ENCODE data around the gene SMURF2. TPM values are rescaled to one million over a fixed set of nuclear protein-coding genes. Genes with fewer than 3 reads are reported as not detected.

SMURF2 gene
- total and polyA plus RNA-seq, 10 of the 15 experiments (the other 5 are each of a cell fraction or from before 2014, with no cell fraction given), result 2.8 to 13.4 (median 7.5) TPM

DNA sequence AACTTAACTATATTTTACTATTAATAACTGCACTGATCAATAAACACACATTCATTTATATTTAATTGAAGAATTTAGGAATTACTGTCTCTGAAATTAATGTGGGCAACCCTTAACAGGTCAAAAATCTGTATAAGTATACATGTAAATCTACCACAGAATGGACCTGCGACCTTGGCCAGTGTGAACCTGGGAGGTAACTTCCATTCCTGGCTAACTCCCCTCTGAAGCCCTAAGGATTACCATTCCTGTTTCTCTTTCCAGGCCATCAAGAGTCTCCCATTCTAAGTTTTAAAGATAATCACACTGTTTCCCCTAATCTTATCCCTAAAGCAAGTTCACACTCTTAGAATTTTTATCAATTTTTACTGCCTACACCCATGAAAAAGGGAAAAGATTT, 58.1 kb downstream of the SMURF2 start (continued):
- no peak for TF ChIP-seq ETV6 (conservative IDR thresholded peaks at IDR 0.05 in 1 of 2, IDR thresholded peaks at IDR 0.05 in 1 of 2; ENCODE audit: borderline replicate concordance in 1 of 2, low read depth in 1 of 2)
- TF ChIP-seq, protein P1, sequence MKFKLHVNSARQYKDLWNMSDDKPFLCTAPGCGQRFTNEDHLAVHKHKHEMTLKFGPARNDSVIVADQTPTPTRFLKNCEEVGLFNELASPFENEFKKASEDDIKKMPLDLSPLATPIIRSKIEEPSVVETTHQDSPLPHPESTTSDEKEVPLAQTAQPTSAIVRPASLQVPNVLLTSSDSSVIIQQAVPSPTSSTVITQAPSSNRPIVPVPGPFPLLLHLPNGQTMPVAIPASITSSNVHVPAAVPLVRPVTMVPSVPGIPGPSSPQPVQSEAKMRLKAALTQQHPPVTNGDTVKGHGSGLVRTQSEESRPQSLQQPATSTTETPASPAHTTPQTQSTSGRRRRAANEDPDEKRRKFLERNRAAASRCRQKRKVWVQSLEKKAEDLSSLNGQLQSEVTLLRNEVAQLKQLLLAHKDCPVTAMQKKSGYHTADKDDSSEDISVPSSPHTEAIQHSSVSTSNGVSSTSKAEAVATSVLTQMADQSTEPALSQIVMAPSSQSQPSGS (IDR thresholded peaks at IDR 0.05; ENCODE audit: low read length), result no peak
- TF ChIP-seq GATAD2B (conservative IDR thresholded peaks at IDR 0.05; ENCODE audit: low read depth), result no peak
- no peak for TF ChIP-seq KDM1A (IDR thresholded peaks at IDR 0.05; ENCODE audit: borderline replicate concordance)
- TF ChIP-seq REST (IDR thresholded peaks at IDR 0.05; ENCODE audit: low read depth, low read length), result no peak
- TF ChIP-seq TCF7 (IDR thresholded peaks at IDR 0.05; ENCODE audit: borderline replicate concordance), result no peak
- TF ChIP-seq USF1 (IDR thresholded peaks at IDR 0.05; ENCODE audit: borderline replicate concordance, extremely low read length, insufficient read depth, low read depth, low read length), result no peak
- TF ChIP-seq MYB (IDR thresholded peaks at IDR 0.05; ENCODE audit: borderline replicate concordance, low read depth, low read length), result no peak
- TF ChIP-seq, protein P2, sequence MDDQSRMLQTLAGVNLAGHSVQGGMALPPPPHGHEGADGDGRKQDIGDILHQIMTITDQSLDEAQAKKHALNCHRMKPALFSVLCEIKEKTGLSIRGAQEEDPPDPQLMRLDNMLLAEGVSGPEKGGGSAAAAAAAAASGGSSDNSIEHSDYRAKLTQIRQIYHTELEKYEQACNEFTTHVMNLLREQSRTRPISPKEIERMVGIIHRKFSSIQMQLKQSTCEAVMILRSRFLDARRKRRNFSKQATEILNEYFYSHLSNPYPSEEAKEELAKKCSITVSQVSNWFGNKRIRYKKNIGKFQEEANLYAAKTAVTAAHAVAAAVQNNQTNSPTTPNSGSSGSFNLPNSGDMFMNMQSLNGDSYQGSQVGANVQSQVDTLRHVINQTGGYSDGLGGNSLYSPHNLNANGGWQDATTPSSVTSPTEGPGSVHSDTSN (IDR thresholded peaks at IDR 0.05; ENCODE audit: insufficient replicate concordance, low read depth, low read length), result no peak
- TF ChIP-seq, protein P3, sequence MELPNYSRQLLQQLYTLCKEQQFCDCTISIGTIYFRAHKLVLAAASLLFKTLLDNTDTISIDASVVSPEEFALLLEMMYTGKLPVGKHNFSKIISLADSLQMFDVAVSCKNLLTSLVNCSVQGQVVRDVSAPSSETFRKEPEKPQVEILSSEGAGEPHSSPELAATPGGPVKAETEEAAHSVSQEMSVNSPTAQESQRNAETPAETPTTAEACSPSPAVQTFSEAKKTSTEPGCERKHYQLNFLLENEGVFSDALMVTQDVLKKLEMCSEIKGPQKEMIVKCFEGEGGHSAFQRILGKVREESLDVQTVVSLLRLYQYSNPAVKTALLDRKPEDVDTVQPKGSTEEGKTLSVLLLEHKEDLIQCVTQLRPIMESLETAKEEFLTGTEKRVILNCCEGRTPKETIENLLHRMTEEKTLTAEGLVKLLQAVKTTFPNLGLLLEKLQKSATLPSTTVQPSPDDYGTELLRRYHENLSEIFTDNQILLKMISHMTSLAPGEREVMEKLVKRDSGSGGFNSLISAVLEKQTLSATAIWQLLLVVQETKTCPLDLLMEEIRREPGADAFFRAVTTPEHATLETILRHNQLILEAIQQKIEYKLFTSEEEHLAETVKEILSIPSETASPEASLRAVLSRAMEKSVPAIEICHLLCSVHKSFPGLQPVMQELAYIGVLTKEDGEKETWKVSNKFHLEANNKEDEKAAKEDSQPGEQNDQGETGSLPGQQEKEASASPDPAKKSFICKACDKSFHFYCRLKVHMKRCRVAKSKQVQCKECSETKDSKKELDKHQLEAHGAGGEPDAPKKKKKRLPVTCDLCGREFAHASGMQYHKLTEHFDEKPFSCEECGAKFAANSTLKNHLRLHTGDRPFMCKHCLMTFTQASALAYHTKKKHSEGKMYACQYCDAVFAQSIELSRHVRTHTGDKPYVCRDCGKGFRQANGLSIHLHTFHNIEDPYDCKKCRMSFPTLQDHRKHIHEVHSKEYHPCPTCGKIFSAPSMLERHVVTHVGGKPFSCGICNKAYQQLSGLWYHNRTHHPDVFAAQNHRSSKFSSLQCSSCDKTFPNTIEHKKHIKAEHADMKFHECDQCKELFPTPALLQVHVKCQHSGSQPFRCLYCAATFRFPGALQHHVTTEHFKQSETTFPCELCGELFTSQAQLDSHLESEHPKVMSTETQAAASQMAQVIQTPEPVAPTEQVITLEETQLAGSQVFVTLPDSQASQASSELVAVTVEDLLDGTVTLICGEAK (IDR thresholded peaks at IDR 0.05; ENCODE audit: borderline replicate concordance), result no peak
- TF ChIP-seq MXI1 (IDR thresholded peaks at IDR 0.05; ENCODE audit: low read depth, low read length), result no peak
